SIG-M5 treated with dmso at 0.1 percent for 504 hours (cell line): ENCODE results near the gene UTS2.

Source experiments
- DNase-seq: peaks from one replicate; lab custom pipeline; 2025; ENCODE audit not compliant: unreplicated experiment; lab: John Stamatoyannopoulos, UW

The UTS2 gene

GRCh38 chr1:7863756-7864328, 11.0 kb upstream of the UTS2 start:
- DNase-seq = no peak

- no peak for DNase-seq
Measured at GRCh38 chr1:7862211-7863060, 9.6 kb upstream of the UTS2 start.

GRCh38 chr1:7861452-7861851, 8.6 kb upstream of the UTS2 start:
- DNase-seq = no peak

- no peak for DNase-seq
Measured at GRCh38 chr1:7860130-7860529, 7.3 kb upstream of the UTS2 start.

GRCh38 chr1:7859406-7859805, 6.5 kb upstream of the UTS2 start:
- no peak for DNase-seq

GRCh38 chr1:7857985-7858384, 5.1 kb upstream of the UTS2 start:
- no peak for DNase-seq

GRCh38 chr1:7857000-7857399, 4.1 kb upstream of the UTS2 start:
- DNase-seq = no peak

GRCh38 chr1:7856345-7856744, 3.5 kb upstream of the UTS2 start:
- DNase-seq = peak; percentile 78

GRCh38 chr1:7853684-7854026, 790 bp upstream of the UTS2 start:
- DNase-seq = no peak

GRCh38 chr1:7850786-7851185, 2.1 kb downstream of the UTS2 start:
- no peak for DNase-seq

- DNase-seq = no peak
Measured at GRCh38 chr1:7847599-7847998, 5.3 kb downstream of the UTS2 start.

- DNase-seq = no peak
Measured at GRCh38 chr1:7846656-7847055, 6.2 kb downstream of the UTS2 start.

GRCh38 chr1:7845761-7846160, 7.1 kb downstream of the UTS2 start:
- no peak for DNase-seq

- no peak for DNase-seq
Measured at GRCh38 chr1:7842517-7842916, 10.3 kb downstream of the UTS2 start.

GRCh38 chr1:7839526-7839925, 13.3 kb downstream of the UTS2 start:
- no peak for DNase-seq

GRCh38 chr1:7838714-7839113, 14.2 kb downstream of the UTS2 start:
- DNase-seq = no peak

- no peak for DNase-seq
Measured at GRCh38 chr1:7833035-7833434, 19.8 kb downstream of the UTS2 start.

- DNase-seq = peak; percentile 64
Measured at GRCh38 chr1:7831458-7831857, 21.4 kb downstream of the UTS2 start.

GRCh38 chr1:7827126-7827955, 25.5 kb downstream of the UTS2 start:
- peak; percentile 24 for DNase-seq

GRCh38 chr1:7826363-7826762, 26.5 kb downstream of the UTS2 start:
- DNase-seq = peak; percentile 11

GRCh38 chr1:7824701-7825100, 28.2 kb downstream of the UTS2 start:
- DNase-seq = no peak

GRCh38 chr1:7821282-7821681, 31.6 kb downstream of the UTS2 start:
- no peak for DNase-seq
